ENCODE data around the gene KCTD20.

DNA sequence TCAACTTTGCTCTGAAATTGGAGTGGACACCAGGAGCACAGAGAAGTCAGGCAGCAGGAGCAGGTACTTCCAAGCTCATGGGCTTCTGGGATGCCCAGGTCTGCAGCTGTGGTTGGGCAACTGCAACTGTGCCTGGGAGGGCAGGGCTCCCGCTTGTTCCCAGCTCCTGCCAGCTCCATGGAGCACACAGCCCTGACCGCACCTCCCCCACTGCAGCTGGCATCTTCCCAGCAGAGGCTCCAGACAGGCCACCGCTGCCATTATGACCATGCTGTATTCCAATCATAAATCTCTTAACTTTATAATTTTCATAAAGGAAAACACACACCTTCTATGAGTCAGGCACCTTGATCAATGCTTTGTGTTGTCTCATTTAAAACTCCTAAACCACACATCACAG is 67.6 kb downstream of the KCTD20 start:
- TF ChIP-seq, protein P1, sequence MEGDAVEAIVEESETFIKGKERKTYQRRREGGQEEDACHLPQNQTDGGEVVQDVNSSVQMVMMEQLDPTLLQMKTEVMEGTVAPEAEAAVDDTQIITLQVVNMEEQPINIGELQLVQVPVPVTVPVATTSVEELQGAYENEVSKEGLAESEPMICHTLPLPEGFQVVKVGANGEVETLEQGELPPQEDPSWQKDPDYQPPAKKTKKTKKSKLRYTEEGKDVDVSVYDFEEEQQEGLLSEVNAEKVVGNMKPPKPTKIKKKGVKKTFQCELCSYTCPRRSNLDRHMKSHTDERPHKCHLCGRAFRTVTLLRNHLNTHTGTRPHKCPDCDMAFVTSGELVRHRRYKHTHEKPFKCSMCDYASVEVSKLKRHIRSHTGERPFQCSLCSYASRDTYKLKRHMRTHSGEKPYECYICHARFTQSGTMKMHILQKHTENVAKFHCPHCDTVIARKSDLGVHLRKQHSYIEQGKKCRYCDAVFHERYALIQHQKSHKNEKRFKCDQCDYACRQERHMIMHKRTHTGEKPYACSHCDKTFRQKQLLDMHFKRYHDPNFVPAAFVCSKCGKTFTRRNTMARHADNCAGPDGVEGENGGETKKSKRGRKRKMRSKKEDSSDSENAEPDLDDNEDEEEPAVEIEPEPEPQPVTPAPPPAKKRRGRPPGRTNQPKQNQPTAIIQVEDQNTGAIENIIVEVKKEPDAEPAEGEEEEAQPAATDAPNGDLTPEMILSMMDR (IDR thresholded peaks at IDR 0.05), result no peak
- TF ChIP-seq POLR2A (IDR thresholded peaks at IDR 0.05), result no peak

Data from thyroid gland (tissue), 4 donors.